ENCODE results near the gene MYH10.

MYH10 gene

DNA sequence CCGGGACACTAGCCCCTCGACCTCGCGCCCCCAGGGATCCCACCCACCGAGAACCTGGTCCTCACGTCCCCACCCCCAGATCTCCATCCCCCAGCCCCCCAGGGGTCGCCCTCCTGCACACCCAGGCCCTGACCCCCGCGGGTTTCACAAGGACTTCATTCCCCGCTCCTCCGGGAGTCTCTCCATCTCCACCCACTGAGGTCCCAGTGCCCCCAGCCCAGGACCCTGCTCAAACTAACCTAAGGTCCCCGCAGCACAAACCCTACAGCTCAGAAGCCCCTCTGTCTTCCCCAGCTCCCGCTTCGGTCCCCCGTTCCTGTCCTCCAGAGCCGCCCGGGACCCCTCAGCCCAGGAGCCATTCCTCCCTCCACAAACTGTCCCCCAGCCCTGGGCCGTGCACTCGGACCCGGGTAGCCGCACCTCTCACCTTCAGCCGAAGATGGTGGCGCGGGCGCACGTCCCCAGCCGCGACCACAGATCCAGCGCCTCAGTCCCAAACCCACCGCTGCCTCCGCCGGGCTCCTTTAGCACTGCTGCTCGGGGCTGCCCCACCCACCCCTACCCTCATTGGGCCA is at the start of gene MYH10:
MYH10 (minus strand) TSS at position 499 of the 575 bp plus-strand sequence. CDS start 7,479 bp downstream, outside the sequence.
- Histone ChIP-seq H3K27ac (ENCODE audit: low read length) (peak within 1 kb of the TSS; percentile 89), H3K4me1 (ENCODE audit: insufficient read depth, low read length) (peaks cover 13% of the 10 kb centered on the region; the same call in 1 of the 2 replicates), H3K9ac (ENCODE audit: low read depth, low read length) (peak within 1 kb of the TSS; percentile 96), H3K27me3 (ENCODE audit: insufficient read depth, low read length) (no peaks in the 10 kb centered on the region), H3K4me3 (ENCODE audit: low read length) (peak within 1 kb of the TSS; percentile 93), H3K9me3 (ENCODE audit: insufficient read depth, low read depth, low read length) (no peaks in the 10 kb centered on the region), H3K36me3 (ENCODE audit: insufficient read depth, low read depth, low read length) (no peaks in the 10 kb centered on the region; the same call in 1 of the 2 replicates)

DNA sequence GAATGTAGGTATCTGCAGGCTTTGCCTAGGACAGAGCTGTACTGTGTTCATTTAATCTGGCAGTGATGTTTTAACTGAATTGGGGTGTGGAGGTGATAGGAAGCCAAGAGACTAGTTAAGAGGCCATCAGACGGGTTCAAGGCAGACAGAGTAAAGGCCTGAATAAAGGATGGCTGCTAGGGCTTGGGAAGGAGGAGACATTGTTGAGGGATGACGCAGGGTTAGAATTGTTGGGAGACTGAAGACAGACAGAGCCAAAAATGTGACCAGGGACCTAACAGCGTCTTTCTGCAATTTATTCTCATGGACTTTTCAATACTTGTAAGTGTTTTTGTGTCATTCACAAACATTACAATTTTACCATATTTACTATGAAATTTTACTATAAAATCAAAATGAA is 48.6 kb upstream of the MYH10 start:
- Histone ChIP-seq H3K9ac (ENCODE audit: low read depth, low read length) (no peak overlapping the region), H3K4me1 (ENCODE audit: insufficient read depth, low read length) (peaks cover 10% of the 10 kb centered on the region; the same call in 1 of the 2 replicates), H3K9me3 (ENCODE audit: insufficient read depth, low read depth, low read length) (no peaks in the 10 kb centered on the region), H3K27me3 (ENCODE audit: insufficient read depth, low read length) (no peaks in the 10 kb centered on the region), H3K4me3 (ENCODE audit: low read length) (no peak overlapping the region), H3K27ac (ENCODE audit: low read length) (no peak overlapping the region), H3K36me3 (ENCODE audit: insufficient read depth, low read depth, low read length) (no peaks in the 10 kb centered on the region)

DNA sequence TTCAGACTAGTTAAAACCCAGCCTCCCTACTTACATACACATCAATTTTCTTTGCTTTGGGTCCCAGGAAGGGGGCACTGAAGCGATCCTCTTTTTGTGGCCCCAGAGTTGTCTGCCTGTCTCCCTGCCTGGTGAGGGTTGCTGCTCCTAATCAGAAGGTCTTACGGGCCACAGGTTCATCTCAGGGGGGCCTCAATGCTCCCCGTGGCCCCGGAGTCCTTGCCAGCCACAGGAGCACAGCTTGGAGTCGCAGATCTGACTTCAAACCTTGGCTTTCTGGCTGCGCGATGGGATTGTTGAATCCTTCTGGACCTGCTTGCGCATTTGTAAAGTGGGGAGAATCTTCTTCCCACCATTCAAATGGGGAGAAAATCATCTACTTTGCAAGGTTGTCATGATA is 44.8 kb upstream of the MYH10 start:
- Histone ChIP-seq H3K27ac (ENCODE audit: low read length) (no peak overlapping the region), H3K9me3 (ENCODE audit: insufficient read depth, low read depth, low read length) (no peaks in the 10 kb centered on the region)

DNA sequence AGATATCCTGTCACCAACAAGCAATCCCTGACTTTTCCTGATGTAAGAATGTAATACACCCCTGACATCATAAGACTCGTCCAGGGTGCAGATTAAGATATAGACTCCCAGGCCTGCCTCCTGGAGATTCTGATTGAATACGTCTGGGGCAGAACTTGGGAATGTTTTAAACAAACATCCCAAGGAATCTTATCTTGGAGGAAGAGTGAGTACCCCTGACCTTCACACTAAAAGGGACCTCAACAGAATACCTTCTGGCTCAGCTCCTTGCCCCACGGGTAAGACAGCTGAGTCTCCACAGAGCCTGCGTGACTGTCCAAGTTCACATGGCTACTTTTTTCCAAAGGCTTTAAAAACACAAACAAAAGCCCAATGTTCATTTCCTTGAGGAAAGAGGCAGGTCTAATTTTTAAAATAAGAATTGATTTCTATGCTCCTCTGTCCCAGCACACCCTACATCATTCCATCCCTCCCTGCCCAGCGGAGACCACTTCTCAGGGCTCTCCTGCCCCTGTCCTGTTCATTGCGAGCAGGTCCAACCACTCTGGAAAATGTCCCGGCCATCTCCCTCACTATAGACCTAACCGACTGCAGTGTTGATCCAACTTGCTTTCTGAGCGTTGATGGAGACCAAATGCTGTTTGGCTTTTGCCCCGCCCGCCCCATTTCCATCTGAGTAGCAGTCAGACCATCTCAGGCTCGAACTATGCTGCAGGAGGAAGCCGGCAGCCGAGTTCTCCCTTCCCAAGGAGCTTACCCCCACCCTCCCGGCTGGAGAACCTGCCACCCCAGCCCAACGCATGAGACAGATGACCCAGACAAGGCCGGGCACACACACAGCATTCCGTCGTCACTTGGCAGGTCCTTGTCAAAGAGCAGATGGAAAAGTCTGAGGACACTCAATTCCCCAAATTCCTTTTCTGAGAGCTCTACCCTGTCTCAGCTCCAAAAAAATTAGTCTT is 44.1 kb upstream of the MYH10 start:
- Histone ChIP-seq H3K27ac (ENCODE audit: low read length) (no peak overlapping the region), H3K36me3 (ENCODE audit: insufficient read depth, low read depth, low read length) (no peaks in the 10 kb centered on the region), H3K4me3 (ENCODE audit: low read length) (0 out of 2 replicates have a peak overlapping the region, but pooled peaks have one; percentile 22), H3K9me3 (ENCODE audit: insufficient read depth, low read depth, low read length) (no peaks in the 10 kb centered on the region), H3K27me3 (ENCODE audit: insufficient read depth, low read length) (no peaks in the 10 kb centered on the region), H3K4me1 (ENCODE audit: insufficient read depth, low read length) (peaks cover 10% of the 10 kb centered on the region; the same call in 1 of the 2 replicates), H3K9ac (ENCODE audit: low read depth, low read length) (no peak overlapping the region)

More for the DNA sequence above, 44.8 kb upstream of the MYH10 start:
- Histone ChIP-seq H3K36me3 (ENCODE audit: insufficient read depth, low read depth, low read length) (no peaks in the 10 kb centered on the region), H3K4me3 (ENCODE audit: low read length) (0 out of 2 replicates have a peak overlapping the region, but pooled peaks have one; percentile 22), H3K4me1 (ENCODE audit: insufficient read depth, low read length) (peaks cover 10% of the 10 kb centered on the region; the same call in 1 of the 2 replicates), H3K27me3 (ENCODE audit: insufficient read depth, low read length) (no peaks in the 10 kb centered on the region), H3K9ac (ENCODE audit: low read depth, low read length) (no peak overlapping the region)

DNA sequence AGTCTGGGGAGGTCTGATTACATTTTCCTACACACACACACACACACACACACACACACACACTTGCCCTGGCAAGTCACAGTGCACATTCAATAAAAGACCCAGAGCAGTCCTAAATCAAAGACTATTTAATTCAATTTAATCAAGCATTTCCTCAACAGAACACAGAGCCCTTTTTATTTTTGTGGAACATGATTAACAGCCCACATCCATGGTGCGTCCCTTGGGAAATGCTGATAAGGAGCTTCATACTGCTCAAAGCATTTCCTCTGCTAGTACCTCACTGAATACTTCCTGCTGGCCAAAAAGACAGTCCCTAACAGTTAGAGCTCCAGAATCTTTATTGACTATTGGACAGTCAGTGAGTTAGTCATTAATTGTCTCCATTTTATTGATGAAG is 43.1 kb upstream of the MYH10 start:
- no peak overlapping the region for H3K9ac ChIP-seq (ENCODE audit: low read depth, low read length)
- no peaks in the 10 kb centered on the region for H3K36me3 ChIP-seq (ENCODE audit: insufficient read depth, low read depth, low read length)
- peaks cover 10% of the 10 kb centered on the region for H3K4me1 ChIP-seq (ENCODE audit: insufficient read depth, low read length)
- no peak overlapping the region for H3K27ac ChIP-seq (ENCODE audit: low read length)
- H3K4me3 ChIP-seq (ENCODE audit: low read length), result no peak overlapping the region
- H3K9me3 ChIP-seq (ENCODE audit: insufficient read depth, low read depth, low read length), result no peaks in the 10 kb centered on the region
- no peaks in the 10 kb centered on the region for H3K27me3 ChIP-seq (ENCODE audit: insufficient read depth, low read length)

DNA sequence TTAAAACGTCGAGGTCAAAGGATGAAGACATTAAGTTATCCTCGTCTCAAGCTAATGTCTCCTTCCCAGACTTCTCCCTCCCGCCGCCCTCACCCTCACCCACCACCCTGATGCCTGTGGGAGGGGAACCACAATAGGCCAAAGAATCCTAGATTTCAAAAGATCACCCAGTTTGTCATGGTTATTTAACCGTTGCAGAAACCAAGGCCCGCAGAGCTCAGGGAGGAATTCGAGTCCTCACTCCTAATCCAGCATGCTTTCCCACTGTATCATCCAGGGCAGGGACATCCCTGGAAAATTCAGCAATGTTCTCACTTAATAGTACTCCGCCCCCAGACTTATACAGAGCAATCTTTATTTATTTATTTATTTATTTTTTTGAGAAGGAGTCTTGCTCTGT is 41.8 kb upstream of the MYH10 start:
- Histone ChIP-seq H3K9ac (ENCODE audit: low read depth, low read length) (no peak overlapping the region), H3K9me3 (ENCODE audit: insufficient read depth, low read depth, low read length) (no peaks in the 10 kb centered on the region), H3K4me3 (ENCODE audit: low read length) (no peak overlapping the region), H3K36me3 (ENCODE audit: insufficient read depth, low read depth, low read length) (no peaks in the 10 kb centered on the region), H3K4me1 (ENCODE audit: insufficient read depth, low read length) (peaks cover 10% of the 10 kb centered on the region), H3K27me3 (ENCODE audit: insufficient read depth, low read length) (no peaks in the 10 kb centered on the region), H3K27ac (ENCODE audit: low read length) (no peak overlapping the region)

DNA sequence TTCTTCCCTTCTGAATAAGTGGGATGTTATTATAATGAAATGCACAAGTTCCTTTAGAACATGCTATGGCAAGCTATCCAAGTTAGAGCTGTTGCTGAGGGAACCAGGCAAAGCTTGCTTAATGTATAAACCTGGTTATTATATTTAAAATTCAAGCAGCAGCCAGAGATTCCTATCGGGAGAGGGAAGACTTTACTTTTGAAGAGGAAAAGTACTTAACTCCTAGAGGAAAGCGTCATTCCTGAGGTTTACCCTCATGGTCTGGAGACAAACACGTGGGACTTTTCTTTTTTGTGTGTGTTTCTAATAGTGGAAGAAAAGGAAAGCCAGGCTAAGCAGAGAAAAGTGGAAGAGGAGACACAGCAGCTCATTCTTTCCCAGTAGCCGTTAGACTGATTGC is 39.9 kb upstream of the MYH10 start:
- no peak overlapping the region for H3K9ac ChIP-seq (ENCODE audit: low read depth, low read length)
- no peak overlapping the region for H3K4me3 ChIP-seq (ENCODE audit: low read length)
- H3K9me3 ChIP-seq (ENCODE audit: insufficient read depth, low read depth, low read length), result no peaks in the 10 kb centered on the region
- peaks cover 5% of the 10 kb centered on the region for H3K4me1 ChIP-seq (ENCODE audit: insufficient read depth, low read length)
- no peak overlapping the region for H3K27ac ChIP-seq (ENCODE audit: low read length)
- H3K27me3 ChIP-seq (ENCODE audit: insufficient read depth, low read length), result no peaks in the 10 kb centered on the region
- H3K36me3 ChIP-seq (ENCODE audit: insufficient read depth, low read depth, low read length), result no peaks in the 10 kb centered on the region

DNA sequence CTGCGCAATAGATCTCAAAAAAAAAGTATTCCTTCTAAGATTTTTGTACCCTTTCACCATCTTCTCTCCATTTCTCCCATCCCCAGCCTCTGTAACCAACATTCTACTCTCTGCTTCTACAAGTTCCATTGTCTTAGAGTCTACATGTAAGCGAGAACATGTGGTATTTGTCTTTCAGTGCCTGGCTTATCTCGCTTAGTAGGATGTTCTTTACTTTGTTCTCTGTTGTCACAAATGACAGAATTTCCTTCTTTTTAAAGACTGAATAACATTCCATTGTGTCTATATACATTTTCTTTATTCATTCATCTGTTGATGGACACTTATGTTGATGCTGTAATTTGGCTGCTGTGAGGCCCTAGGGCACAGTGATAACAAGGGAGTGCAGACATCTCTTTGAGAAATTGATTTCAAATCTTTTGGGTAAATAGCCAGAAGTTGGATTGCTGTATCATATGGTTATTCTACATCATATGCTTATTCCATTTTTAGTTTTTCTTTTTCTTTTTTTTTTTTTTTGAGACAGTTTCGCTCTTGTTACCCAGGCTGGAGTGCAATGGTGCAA is 37.7 kb upstream of the MYH10 start:
- Histone ChIP-seq H3K4me3 (ENCODE audit: low read length) (no peak overlapping the region), H3K4me1 (ENCODE audit: insufficient read depth, low read length) (no peaks in the 10 kb centered on the region; the same call in 1 of the 2 replicates), H3K27ac (ENCODE audit: low read length) (no peak overlapping the region), H3K27me3 (ENCODE audit: insufficient read depth, low read length) (no peaks in the 10 kb centered on the region), H3K36me3 (ENCODE audit: insufficient read depth, low read depth, low read length) (no peaks in the 10 kb centered on the region), H3K9me3 (ENCODE audit: insufficient read depth, low read depth, low read length) (no peaks in the 10 kb centered on the region), H3K9ac (ENCODE audit: low read depth, low read length) (no peak overlapping the region)

DNA sequence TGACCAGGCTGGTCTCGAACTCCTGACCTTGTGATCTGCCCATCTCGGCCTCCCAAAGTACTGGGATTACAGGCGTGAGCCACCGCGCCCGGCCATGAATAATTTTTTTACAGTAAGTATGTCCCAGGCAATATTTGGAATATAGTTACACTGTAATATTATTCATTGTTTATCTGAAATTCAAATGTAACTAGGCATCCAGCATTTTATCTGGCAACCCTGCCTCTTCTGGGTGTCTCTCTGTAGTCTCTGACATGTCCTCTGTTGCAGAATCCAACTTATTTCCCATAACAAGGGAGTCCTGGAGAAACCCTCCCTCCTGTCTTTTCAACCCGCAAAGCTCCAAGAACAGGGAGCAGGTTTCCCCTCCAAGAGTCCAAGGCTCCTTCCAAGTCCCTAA is 36.9 kb upstream of the MYH10 start:
- Histone ChIP-seq H3K4me3 (ENCODE audit: low read length) (no peak overlapping the region), H3K36me3 (ENCODE audit: insufficient read depth, low read depth, low read length) (no peaks in the 10 kb centered on the region), H3K27me3 (ENCODE audit: insufficient read depth, low read length) (no peaks in the 10 kb centered on the region), H3K9ac (ENCODE audit: low read depth, low read length) (no peak overlapping the region), H3K9me3 (ENCODE audit: insufficient read depth, low read depth, low read length) (no peaks in the 10 kb centered on the region), H3K4me1 (ENCODE audit: insufficient read depth, low read length) (no peaks in the 10 kb centered on the region; the same call in 1 of the 2 replicates), H3K27ac (ENCODE audit: low read length) (no peak overlapping the region)

DNA sequence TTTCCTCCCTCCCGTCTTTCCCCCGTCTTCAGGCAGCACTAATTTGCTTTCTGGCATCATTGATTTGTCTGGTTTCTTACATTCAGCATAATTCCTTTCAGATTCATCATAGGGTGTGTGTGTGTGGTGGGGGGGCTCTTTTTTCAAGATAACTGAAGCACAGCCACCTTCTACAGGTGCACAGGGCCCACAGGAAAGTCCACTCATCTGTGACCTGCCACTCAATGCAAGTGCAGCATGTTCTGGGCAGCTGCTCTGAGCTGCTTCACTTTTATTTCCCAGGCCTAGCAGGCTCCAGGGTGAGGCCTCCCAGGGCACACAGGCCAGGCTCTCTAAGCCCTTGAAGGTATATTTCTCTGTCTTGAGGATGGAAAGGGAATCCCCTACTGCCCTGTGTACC is 35.2 kb upstream of the MYH10 start:
- no peaks in the 10 kb centered on the region for H3K9me3 ChIP-seq (ENCODE audit: insufficient read depth, low read depth, low read length)
- 0 out of 2 replicates have a peak, but pooled peaks cover 4% of the 10 kb centered on the region for H3K27me3 ChIP-seq (ENCODE audit: insufficient read depth, low read length)
- H3K4me1 ChIP-seq (ENCODE audit: insufficient read depth, low read length), result no peaks in the 10 kb centered on the region; the same call in 1 of the 2 replicates

DNA sequence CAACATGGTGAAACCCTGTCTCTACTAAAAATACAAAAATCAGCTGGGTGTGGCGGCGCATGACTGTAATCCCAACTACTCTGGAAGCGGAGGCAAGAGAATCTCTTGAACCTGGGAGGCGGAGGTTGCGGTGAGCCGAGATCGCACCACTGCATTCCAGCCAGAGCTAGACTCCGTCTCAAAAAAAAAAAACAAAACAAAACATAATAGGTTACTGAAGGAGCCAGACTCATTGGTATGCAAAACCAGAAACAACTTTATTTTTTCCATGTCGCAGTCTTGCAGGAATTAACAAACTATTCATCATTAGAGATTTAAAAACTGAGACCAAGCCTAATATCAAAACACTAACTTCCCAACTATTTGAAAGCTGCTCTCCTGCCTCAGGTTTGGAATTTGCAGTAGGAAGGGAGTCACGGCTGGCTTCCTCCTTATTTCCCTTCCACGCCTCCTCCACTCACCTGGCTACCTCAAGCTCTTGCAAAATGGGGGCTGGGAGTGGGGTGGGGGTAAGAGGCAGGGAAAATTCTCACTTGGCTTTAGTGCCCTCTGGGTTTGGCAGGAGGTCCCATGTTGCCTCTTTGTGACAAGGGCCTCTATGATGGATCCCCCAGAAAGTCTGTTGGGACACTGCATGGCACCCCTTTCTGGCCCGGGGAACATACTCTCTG is 34.1 kb upstream of the MYH10 start:
- H3K27ac ChIP-seq (ENCODE audit: low read length), result no peak overlapping the region
- no peak overlapping the region for H3K9ac ChIP-seq (ENCODE audit: low read depth, low read length)
- H3K4me1 ChIP-seq (ENCODE audit: insufficient read depth, low read length), result no peaks in the 10 kb centered on the region; the same call in 1 of the 2 replicates
- no peak overlapping the region for H3K4me3 ChIP-seq (ENCODE audit: low read length)
- H3K36me3 ChIP-seq (ENCODE audit: insufficient read depth, low read depth, low read length), result no peaks in the 10 kb centered on the region
- 0 out of 2 replicates have a peak, but pooled peaks cover 4% of the 10 kb centered on the region for H3K27me3 ChIP-seq (ENCODE audit: insufficient read depth, low read length)
- H3K9me3 ChIP-seq (ENCODE audit: insufficient read depth, low read depth, low read length), result no peaks in the 10 kb centered on the region

More for the DNA sequence above, 35.2 kb upstream of the MYH10 start:
- H3K4me3 ChIP-seq (ENCODE audit: low read length), result no peak overlapping the region
- no peak overlapping the region; the same call in 1 of the 2 replicates for H3K9ac ChIP-seq (ENCODE audit: low read depth, low read length)
- no peaks in the 10 kb centered on the region for H3K36me3 ChIP-seq (ENCODE audit: insufficient read depth, low read depth, low read length)
- H3K27ac ChIP-seq (ENCODE audit: low read length), result no peak overlapping the region
